ENCODE results near the gene PHACTR1. TPM values are rescaled to one million over a fixed set of nuclear protein-coding genes. Genes with fewer than 3 reads are reported as not detected.

The PHACTR1 gene
- total RNA-seq, 1 experiment from 2014 or later, result not detected

GRCh38 chr6:13165502-13166172 is 449.1 kb downstream of the PHACTR1 start:
- H3K9ac ChIP-seq (ENCODE audit: low read length), result no peak overlapping the region
- H2AFZ ChIP-seq (ENCODE audit: low read length), result no peak overlapping the region
- intact Hi-C loops (cut with micrococcal nuclease), result no loop called here
- no peaks in the 10 kb centered on the region for H3K79me2 ChIP-seq (ENCODE audit: low read length)
- H3K9me3 ChIP-seq (ENCODE audit: low read length), result no peaks in the 10 kb centered on the region
- no TSS peak for BruUV-seq (replicated peaks)
- no peak for TF ChIP-seq CTCF (conservative IDR thresholded peaks at IDR 0.05; ENCODE audit: low read depth, low read length)
- TF ChIP-seq EZH2phosphoT487 (IDR thresholded peaks at IDR 0.05; ENCODE audit: borderline replicate concordance, low read length), result no peak
- no peak for TF ChIP-seq EZH2 (IDR thresholded peaks at IDR 0.05; ENCODE audit: low read length, unreplicated experiment)
- DNase-seq (no peak), ATAC-seq (0 out of 2 replicates have a peak, but pooled peaks have one; percentile 15)
- H3K36me3 ChIP-seq (ENCODE audit: low read depth, low read length), result no peaks in the 10 kb centered on the region
- H3K9me2 ChIP-seq (replicated peaks; ENCODE audit: low read length), result no peaks in the 10 kb centered on the region
- H3K4me3 ChIP-seq (ENCODE audit: low read length), result peak overlapping the region; percentile 35; the same call in 1 of the 2 replicates
- CTCF ChIA-PET, result no interaction called here
- peaks cover 79% of the 10 kb centered on the region for H3K27me3 ChIP-seq (ENCODE audit: low read length)
- POLR2A ChIA-PET (ENCODE audit: unreplicated experiment), result no interaction called here
- H3K27ac ChIP-seq (ENCODE audit: low read length), result no peak overlapping the region
- no peaks in the 10 kb centered on the region for H3F3A ChIP-seq (ENCODE audit: low read length, unreplicated experiment)
- peak overlapping the region; percentile 59 for H3K4me2 ChIP-seq (ENCODE audit: low read length)
- no peaks in the 10 kb centered on the region for H3K4me1 ChIP-seq (ENCODE audit: insufficient read depth, low read length)
- no peaks in the 10 kb centered on the region for H4K20me1 ChIP-seq (ENCODE audit: low read length)

GRCh38 chr6:13166269-13166668 is 449.7 kb downstream of the PHACTR1 start:
- peak overlapping the region; percentile 59 for H3K4me2 ChIP-seq (ENCODE audit: low read length)
- ChIA-PET POLR2A (ENCODE audit: unreplicated experiment) (no interaction called here), CTCF (no interaction called here)
- H3F3A ChIP-seq (ENCODE audit: low read length, unreplicated experiment), result no peaks in the 10 kb centered on the region
- H3K9me3 ChIP-seq (ENCODE audit: low read length), result no peaks in the 10 kb centered on the region
- H3K27ac ChIP-seq (ENCODE audit: low read length), result no peak overlapping the region
- H2AFZ ChIP-seq (ENCODE audit: low read length), result no peak overlapping the region
- intact Hi-C loops (cut with micrococcal nuclease), result no loop called here
- no peak; the same call in 1 of the 2 replicates for ATAC-seq
- no peak for TF ChIP-seq EZH2phosphoT487 (IDR thresholded peaks at IDR 0.05; ENCODE audit: borderline replicate concordance, low read length)
- no peak for TF ChIP-seq CTCF (conservative IDR thresholded peaks at IDR 0.05; ENCODE audit: low read depth, low read length)
- TF ChIP-seq EZH2 (IDR thresholded peaks at IDR 0.05; ENCODE audit: low read length, unreplicated experiment), result no peak
- H4K20me1 ChIP-seq (ENCODE audit: low read length), result no peaks in the 10 kb centered on the region
- no peak for DNase-seq
- BruUV-seq (replicated peaks), result no TSS peak
- no peaks in the 10 kb centered on the region for H3K79me2 ChIP-seq (ENCODE audit: low read length)
- no peaks in the 10 kb centered on the region for H3K4me1 ChIP-seq (ENCODE audit: insufficient read depth, low read length)
- H3K9ac ChIP-seq (ENCODE audit: low read length), result no peak overlapping the region
- peaks cover 77% of the 10 kb centered on the region for H3K27me3 ChIP-seq (ENCODE audit: low read length)
- H3K4me3 ChIP-seq (ENCODE audit: low read length), result no peak overlapping the region
- H3K36me3 ChIP-seq (ENCODE audit: low read depth, low read length), result no peaks in the 10 kb centered on the region
- no peaks in the 10 kb centered on the region for H3K9me2 ChIP-seq (replicated peaks; ENCODE audit: low read length)

DNA sequence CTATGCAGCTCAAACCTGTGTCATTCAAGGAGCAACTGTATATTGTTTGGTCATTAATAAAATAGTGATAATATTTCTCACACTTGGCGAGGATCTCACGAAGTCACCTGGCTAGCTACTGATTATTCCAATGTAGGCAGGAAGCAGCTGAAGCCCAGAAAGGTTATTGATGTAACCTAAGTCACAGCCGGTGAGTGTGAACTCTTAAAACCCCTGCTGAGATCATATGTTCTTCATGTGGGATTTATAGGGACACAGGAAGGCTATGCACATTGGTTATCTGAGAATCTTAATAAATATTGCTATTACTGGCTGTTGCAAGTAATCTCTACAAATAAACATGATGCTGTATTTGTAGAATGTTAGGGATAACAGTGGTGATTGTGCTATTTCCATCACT is 450.3 kb downstream of the PHACTR1 start:
- H3K36me3 ChIP-seq (ENCODE audit: low read depth, low read length), result no peaks in the 10 kb centered on the region
- no peak for ATAC-seq
- ChIA-PET POLR2A (ENCODE audit: unreplicated experiment) (no interaction called here), CTCF (no interaction called here)
- H3K27ac ChIP-seq (ENCODE audit: low read length), result no peak overlapping the region
- H3F3A ChIP-seq (ENCODE audit: low read length, unreplicated experiment), result no peaks in the 10 kb centered on the region
- H2AFZ ChIP-seq (ENCODE audit: low read length), result no peak overlapping the region
- intact Hi-C loops (cut with micrococcal nuclease), result no loop called here
- no peaks in the 10 kb centered on the region for H3K9me3 ChIP-seq (ENCODE audit: low read length)
- H4K20me1 ChIP-seq (ENCODE audit: low read length), result no peaks in the 10 kb centered on the region
- peaks cover 73% of the 10 kb centered on the region for H3K27me3 ChIP-seq (ENCODE audit: low read length)
- TF ChIP-seq EZH2 (IDR thresholded peaks at IDR 0.05; ENCODE audit: low read length, unreplicated experiment), result no peak
- no peak for TF ChIP-seq CTCF (conservative IDR thresholded peaks at IDR 0.05; ENCODE audit: low read depth, low read length)
- TF ChIP-seq EZH2phosphoT487 (IDR thresholded peaks at IDR 0.05; ENCODE audit: borderline replicate concordance, low read length), result no peak
- no TSS peak for BruUV-seq (replicated peaks)
- H3K79me2 ChIP-seq (ENCODE audit: low read length), result no peaks in the 10 kb centered on the region
- no peak overlapping the region for H3K4me3 ChIP-seq (ENCODE audit: low read length)
- no peak overlapping the region for H3K4me2 ChIP-seq (ENCODE audit: low read length)
- H3K9me2 ChIP-seq (replicated peaks; ENCODE audit: low read length), result no peaks in the 10 kb centered on the region
- H3K9ac ChIP-seq (ENCODE audit: low read length), result no peak overlapping the region
- no peaks in the 10 kb centered on the region for H3K4me1 ChIP-seq (ENCODE audit: insufficient read depth, low read length)
- no peak for DNase-seq

All from PC-3 (cell line).